ENCODE measurements around the gene CDYL.

- TF ChIP-seq CTCF (IDR thresholded peaks at IDR 0.05), result no peak
- no peak for TF ChIP-seq EP300 (IDR thresholded peaks at IDR 0.05)
Measured at GRCh38 chr6:4812068-4812467, 35.9 kb downstream of the CDYL start.
